SK-MEL-5 (cell line): Measurements from ENCODE around the gene DTNA. TPM values are rescaled to one million over a fixed set of nuclear protein-coding genes. Genes with fewer than 3 reads are reported as not detected.
A peak's percentile ranks its signal among the peaks of the same experiment; 100 is the strongest.

Experiments
- DNase-seq: peaks from one replicate; pipeline ENCODE4 v3.0.0-alpha.2; 2016; ENCODE audit warnings: low read depth, low spot score
- in situ Hi-C: cut with HindIII; loops from 2 replicates; pipeline ENCODE4 v1.10.0; 2016; ENCODE audit warnings: low sequenced_read_pairs, high pct_unique_total_duplicates, low pct_unique_long_range_greater_than_20kb
- total RNA-seq: library from RNA; depleted of rRNA; stranded (reverse); fragments of >200 nt; shearing (Covaris generic); gene quantifications from 2 replicates; pipeline ENCODE4 v1.2.3, GENCODE V29; 2014

Gene DTNA
- total RNA-seq, 1 experiment from 2014 or later = 3.6 TPM

- no peak for DNase-seq
- in situ Hi-C loops = no loop called here
Observed at GRCh38 chr18:34818064-34818463, 108.0 kb downstream of the DTNA start.

GRCh38 chr18:34820360-34821065, 110.4 kb downstream of the DTNA start:
- in situ Hi-C loops = no loop called here
- no peak for DNase-seq

- no peak for DNase-seq
- in situ Hi-C loops = no loop called here
Observed at GRCh38 chr18:34821669-34822210, 111.6 kb downstream of the DTNA start.

GRCh38 chr18:34828093-34828492, 118.0 kb downstream of the DTNA start:
- in situ Hi-C loops = no loop called here
- DNase-seq = no peak

- DNase-seq = no peak
- in situ Hi-C loops = no loop called here
Observed at GRCh38 chr18:34834897-34835296, 124.8 kb downstream of the DTNA start.

- no peak for DNase-seq
- in situ Hi-C loops = no loop called here
Observed at GRCh38 chr18:34835466-34835865, 125.4 kb downstream of the DTNA start.

- in situ Hi-C loops = no loop called here
- DNase-seq = no peak
Observed at GRCh38 chr18:34837769-34838272, 127.7 kb downstream of the DTNA start.

- DNase-seq = no peak
- in situ Hi-C loops = no loop called here
Observed at GRCh38 chr18:34838669-34839068, 128.6 kb downstream of the DTNA start.

GRCh38 chr18:34840256-34840826, 130.2 kb downstream of the DTNA start:
- in situ Hi-C loops = no loop called here

GRCh38 chr18:34841891-34842290, 131.8 kb downstream of the DTNA start:
- in situ Hi-C loops = no loop called here
- no peak for DNase-seq

More at GRCh38 chr18:34840256-34840826, 130.2 kb downstream of the DTNA start:
- DNase-seq = peak; percentile 5

GRCh38 chr18:34844072-34844471, 134.0 kb downstream of the DTNA start:
- in situ Hi-C loops = no loop called here
- no peak for DNase-seq

- no peak for DNase-seq
- in situ Hi-C loops = no loop called here
Observed at GRCh38 chr18:34844732-34845459, 134.8 kb downstream of the DTNA start.

GRCh38 chr18:34847408-34847807, 137.3 kb downstream of the DTNA start:
- in situ Hi-C loops = no loop called here
- DNase-seq = no peak

- DNase-seq = no peak
- in situ Hi-C loops = no loop called here
Observed at GRCh38 chr18:34848156-34848555, 138.1 kb downstream of the DTNA start.

GRCh38 chr18:34848695-34849094, 138.6 kb downstream of the DTNA start:
- in situ Hi-C loops = no loop called here
- DNase-seq = no peak

GRCh38 chr18:34857320-34857719, 147.2 kb downstream of the DTNA start:
- no peak for DNase-seq
- in situ Hi-C loops = no loop called here

- in situ Hi-C loops = no loop called here
- DNase-seq = no peak
Observed at GRCh38 chr18:34858188-34858587, 148.1 kb downstream of the DTNA start.

GRCh38 chr18:34859496-34859895, 149.4 kb downstream of the DTNA start:
- no peak for DNase-seq
- in situ Hi-C loops = no loop called here
